Activated CD4-positive, alpha-beta T cell treated with anti-CD3 and anti-CD28 coated beads for 1 hour (primary cell): ENCODE results near the gene CCDC178.
"Not testable (repeated sequence)": the region's sequence is repeated elsewhere in the genome, so short reads cannot be mapped to it uniquely, and the experiment has no call there.

Source experiments
- DNase-seq: peaks from one replicate; pipeline ENCODE4 v3.0.0-alpha.2; 2020

CCDC178 gene

DNA sequence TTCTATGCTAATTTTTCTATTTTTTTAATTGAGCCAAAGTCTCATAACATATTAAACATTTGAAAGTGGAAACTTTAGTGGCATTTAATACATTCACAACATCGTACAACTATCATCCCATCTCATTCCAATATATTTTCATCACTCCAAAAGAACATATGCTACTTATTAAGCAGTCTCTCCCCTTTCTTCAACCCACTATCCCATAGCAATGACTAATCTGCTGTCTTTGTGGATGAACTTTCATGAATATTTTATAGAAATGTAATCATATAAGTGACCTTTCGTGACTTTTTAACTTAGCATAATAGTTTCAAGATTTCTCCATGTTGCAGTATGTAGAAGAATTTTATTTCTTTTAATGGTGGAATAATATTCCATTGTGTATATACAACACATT lies 90.3 kb downstream of the CCDC178 start:
- DNase-seq: no peak

DNA sequence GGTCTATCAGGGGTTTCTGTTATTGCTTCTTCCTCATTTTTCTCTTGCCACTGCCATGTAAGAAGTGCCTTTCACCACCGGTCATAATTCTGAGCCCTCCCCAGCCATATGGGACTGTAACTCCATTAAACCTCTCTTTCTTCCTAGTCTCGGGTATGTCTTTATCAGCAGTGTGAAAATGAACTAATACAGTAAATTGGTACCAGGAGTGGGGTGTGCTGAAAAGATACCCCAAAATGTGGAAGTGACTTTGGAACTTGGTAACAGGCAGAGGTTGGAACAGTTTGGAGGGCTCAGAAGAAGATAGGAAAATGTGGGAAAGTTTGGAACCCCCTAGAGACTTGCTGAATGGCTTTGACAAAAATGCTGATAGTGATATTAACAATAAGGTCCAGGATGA lies 100.8 kb downstream of the CCDC178 start:
- DNase-seq: not testable (repeated sequence)

DNA sequence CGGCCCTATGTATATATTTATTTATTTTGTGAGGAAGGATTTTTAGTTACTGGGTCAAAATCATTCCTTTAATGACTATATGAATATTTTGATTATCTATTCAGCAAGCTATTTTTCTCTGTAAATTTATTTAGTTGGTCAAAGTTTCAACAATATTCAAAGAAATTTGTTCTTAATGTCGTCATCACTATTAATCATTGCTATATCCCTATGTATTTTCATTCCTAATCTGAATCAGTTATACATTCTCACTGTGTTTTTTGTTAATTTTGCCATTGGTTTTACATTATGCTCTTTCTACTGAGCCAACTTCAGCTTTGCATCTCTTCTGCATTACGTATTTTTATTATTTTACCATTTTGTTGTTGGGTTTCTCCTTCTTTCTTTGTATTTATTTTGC lies 105.7 kb downstream of the CCDC178 start:
- no peak for DNase-seq

DNA sequence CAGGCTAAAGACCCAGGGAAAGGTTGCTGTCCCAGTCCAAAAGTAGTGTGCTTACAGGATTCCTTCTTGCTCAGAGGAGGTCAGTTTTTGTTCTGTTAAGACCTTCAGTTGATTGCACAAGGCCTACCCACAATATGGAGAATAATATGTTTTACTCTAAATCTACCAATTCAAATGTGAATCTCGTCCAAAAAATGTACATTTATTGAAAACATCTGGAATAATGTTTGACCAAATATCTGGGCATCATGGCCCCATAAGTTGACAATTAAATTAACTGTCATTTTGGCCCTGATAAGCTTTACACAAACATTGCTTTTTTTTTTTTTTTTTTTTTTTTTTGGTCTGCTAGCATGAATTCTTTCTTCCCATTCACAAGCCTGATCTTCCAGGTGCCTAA lies 109.8 kb downstream of the CCDC178 start:
- no peak for DNase-seq

DNA sequence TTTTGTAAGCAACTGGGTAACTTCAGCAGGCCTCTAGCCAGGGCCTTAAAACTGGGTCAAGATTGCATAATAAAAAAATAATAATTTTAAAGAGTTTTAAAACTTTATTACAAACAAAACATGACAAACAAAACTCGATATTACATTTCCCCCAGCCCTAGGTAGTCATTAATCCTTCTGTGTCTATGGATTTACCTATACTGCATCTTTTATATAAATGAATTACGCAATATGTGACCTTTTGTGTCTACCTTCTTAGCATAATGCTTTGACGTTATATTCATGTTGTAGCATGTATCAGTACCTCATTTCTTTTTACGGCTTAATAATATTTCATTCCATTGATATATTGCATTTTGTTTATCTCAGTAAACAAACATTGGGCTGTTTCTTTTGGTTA lies 113.5 kb downstream of the CCDC178 start:
- DNase-seq: no peak

DNA sequence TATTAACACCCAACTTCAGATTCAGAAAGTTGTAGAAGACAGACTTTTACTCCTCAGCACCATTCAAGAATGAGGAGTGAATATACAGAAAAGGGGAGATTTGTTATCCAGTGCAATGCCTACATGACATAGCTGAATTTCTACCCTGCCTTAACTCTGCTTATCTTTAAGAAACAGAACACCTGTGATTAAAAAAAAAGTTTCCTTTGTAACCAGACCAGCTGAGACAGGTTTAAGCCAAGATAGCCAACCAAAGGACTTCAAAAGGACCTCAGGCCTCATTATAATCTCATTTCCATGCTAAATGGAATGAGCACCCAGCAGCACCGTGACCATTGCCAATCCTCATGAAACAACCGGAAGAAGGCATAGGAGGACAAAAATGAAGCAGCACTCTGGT lies 122.9 kb downstream of the CCDC178 start:
- no peak for DNase-seq

DNA sequence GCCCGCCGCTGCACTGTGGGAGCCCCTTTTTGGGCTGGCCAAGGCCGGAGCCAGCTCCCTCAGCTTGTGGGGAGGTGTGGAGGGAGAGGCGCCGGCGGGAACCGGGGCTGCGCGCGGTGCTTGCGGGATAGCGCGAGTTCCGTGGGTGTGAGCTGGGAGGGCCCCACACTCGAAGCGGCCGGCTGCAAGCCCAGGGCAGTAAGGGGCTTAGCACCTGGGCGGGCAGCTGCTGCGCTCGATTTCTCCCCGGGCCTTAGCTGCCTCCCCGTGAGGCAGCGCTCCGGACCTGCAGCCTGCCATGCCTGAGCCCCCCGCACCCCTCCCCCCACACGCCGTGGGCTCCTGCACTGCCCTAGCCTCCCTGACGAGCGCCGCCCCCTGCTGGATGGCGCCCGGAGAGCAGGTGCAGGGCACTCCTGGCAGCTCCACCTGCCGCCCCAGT lies 124.4 kb downstream of the CCDC178 start:
- DNase-seq: no peak

DNA sequence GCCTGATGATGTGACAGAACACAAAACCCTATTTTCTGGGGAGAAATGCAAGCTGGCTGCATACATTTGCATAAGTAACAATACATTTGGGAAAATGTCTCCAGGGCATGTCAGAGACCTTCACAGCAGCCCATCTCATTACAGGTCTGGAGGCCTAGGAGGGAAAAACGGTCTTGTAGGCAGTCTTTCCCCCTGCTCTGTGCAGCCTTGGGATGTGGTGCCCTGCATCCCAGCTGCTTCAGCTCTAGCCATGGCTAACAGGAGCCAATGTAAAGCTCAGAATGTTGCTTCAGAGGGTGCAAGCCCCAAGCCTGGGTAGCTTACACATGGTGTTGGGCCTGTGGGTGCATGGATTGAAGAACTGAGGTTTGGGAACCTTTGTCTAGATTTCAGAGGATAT lies 133.0 kb downstream of the CCDC178 start:
- no peak for DNase-seq

DNA sequence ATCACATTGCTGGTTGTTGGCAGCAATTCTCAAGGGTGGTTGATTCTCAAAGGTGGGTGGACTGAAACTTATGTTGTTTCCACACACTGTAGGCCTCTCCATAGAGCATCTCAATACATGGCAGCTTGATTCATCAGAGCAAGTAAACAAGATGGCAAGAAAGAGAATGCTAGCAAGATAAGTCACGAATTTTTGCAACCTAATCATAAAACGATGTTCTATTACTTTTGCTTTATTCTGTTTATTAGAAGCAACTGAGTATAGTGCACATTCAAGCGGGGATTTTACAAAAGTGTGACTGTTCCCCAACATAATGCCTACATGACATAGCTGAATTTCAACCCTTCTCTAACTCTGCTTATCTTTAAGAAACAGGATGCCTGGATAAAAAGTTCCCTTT lies 136.2 kb downstream of the CCDC178 start:
- DNase-seq: no peak

DNA sequence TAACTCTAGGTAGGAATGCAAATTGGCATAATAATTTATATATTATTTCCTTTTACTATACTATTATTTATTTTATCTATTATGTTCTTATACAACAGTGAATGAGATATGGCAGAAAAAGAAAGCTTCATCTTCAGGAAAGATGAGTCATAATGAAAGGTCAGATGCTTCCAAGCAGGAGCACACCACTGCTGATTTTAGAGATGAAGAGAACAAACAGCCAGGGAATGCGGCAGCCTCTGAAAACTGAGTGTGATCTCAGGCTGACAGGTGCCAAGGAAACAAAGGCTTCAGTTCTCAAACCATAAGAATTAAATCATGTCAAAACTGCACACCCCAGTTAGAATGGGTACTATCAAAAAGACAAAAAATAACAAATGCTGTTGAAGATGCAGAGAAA lies 149.0 kb downstream of the CCDC178 start:
- DNase-seq: no peak

DNA sequence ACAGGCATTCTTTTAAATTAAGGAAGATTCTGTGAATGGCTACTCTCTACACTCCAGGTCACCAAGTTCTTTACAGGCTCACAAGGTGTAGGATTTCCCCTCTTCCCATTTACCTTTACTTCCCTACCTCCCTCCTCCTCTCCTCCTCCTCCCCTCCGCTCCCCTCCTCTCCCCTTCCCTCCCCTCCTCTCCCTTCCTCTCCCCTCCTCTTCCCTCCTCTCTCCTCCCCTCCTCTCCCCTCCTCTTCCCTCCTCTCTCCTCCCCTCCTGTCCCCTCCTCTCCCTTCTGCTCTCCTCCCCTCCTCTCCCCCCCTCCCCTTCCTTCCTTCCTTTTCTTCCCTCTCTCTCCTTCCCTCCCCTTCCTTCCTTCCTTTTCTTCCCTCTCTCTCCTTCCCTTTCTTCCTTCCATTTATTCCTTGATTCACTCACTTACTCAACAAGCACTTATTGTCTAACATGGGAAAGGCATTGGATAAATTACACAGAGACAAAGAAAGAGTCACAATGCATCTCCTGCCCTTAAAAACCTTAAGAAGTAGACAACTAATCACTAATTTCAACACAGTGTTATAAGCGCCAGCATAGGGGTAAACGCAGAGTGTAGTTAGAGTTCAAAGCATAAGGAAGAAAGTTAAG lies 152.3 kb downstream of the CCDC178 start:
- no peak for DNase-seq

DNA sequence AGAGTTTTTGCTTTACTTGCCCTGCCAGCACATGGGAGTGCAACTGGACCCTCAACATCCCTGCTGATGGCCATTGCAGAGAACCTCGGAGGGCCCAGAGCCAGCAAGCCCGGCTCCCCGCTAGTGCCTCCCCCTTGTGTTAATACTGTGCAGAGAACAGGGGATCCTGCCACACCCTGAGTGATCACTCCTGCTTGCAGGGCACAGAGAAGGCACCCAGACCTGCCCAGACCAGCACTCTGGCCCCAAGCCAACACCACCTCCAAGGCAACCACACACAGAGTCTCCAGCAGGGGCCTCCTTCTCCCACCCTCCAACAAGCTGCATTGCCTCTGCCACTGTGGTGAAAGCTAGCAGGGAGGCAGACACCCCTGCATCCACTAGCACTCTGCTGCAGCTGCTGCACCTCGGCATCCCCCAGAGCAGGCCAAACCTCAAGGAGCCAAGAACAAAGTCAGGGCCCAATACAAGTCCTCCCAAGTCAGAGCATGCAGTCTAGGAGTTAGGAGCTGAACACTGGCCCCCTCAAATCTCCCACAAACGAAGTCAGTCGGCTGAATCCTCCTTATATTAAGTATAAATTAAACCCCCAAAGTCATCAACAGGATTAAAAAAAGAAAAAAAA lies 157.7 kb downstream of the CCDC178 start:
- no peak for DNase-seq

DNA sequence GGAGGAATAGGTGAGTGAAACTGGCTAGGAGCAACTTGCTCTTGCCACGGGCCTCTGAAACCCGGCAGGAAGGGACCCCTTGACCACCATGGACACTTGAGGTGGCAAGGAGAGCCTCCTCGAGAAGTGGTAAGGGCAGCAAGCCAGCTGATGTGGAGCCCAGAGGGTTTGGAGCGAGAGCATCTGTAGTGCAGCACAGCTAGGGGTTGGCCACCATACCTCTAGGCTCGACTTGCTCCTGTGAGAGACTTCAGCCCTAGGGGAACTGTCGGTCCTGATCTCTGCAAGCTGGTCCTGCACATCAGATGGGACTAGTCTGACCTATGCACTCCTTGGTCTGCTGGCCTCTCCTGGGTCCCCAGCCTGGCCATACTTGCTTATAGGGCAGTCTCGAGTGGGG lies 158.4 kb downstream of the CCDC178 start:
- no peak for DNase-seq

DNA sequence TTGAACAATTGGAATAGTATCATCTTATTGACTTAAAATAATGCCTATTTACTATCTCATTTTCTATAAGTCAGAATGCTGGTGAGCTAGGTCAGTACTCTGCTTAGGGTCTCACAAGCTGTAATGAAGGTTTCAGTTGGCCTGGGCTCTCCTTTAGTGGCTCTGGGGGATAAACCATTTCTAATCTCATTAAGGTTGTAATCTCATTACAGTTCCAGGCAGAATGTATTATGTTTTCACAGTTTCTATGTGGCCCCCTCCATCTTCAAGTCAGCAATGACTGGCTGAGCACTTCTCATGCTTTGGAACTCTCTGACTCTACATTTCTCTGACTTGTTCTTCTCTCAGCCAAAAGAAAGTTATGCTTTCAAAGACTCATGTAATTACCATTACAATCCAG lies 163.1 kb downstream of the CCDC178 start:
- DNase-seq: no peak

DNA sequence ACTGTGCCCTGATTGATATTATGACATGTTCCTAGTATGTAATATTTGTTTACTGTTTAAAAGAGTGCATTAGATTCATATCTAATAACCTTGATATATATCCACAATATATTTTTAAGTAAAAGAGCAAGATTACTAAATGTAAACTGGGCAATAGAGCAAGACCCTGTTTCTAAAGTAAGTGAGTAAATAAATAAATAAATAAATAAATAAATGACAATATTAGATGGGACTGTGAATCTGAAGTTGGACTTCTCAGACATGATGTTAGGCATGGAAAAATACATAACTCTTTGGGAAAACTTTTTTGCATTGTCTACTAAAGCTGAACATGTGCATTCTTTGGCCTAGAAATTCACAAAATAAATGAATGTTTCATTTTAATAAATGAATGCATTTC lies 164.7 kb downstream of the CCDC178 start:
- no peak for DNase-seq

DNA sequence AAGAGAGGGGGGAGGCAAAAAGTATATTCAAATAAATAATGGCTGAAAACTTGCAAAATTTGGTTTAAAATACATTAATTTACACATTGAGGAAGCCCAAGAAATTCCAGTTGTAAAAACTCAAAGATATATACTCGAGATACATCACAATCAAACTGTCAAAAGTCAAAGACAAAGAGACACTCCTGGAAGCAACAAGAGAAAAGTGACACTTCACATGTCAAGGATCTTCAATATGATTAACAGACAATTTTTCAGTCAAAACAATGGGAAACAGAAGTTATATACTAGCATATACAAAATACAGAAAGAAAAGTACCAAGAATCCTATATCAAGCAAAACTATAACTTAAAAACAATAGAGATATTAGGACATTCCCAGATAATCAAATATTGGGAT lies 170.2 kb downstream of the CCDC178 start:
- no peak for DNase-seq

DNA sequence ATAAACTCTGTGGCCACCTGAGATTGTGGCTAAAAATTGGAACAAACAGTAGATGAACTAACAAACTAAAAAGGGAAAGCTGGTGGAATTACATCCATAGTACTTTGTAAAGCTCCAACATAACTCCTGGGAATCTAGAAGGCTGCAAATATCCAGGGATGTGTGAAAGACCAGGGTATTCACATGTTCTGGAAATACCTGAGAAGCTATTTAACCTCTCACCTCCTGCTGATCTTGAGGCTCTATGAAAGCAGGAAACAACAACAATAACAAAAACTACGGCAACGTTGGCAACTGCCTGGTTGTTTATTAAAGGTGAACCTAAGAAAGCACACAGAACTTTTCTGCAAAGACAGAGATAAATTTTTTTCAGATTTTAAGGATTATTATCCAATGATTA lies 171.3 kb downstream of the CCDC178 start:
- DNase-seq: no peak

DNA sequence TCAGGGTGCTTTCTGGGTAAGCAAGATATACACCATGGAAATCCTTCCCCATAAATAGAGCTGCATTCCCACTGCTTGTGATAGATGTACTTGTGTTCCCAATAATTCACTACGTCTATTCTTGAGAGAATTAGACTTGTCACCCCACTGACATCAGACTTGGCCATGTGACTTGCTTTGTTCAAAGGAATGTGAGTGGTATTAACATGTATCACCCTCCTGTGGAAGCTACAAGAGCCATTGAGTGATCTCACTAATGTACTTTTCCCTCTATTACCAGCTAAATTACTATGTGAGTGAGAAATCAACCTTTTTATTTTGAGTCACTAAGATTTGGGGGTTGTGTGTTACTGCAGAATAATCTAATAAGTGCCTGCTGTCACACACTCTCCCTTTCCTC lies 176.0 kb downstream of the CCDC178 start:
- DNase-seq: no peak

DNA sequence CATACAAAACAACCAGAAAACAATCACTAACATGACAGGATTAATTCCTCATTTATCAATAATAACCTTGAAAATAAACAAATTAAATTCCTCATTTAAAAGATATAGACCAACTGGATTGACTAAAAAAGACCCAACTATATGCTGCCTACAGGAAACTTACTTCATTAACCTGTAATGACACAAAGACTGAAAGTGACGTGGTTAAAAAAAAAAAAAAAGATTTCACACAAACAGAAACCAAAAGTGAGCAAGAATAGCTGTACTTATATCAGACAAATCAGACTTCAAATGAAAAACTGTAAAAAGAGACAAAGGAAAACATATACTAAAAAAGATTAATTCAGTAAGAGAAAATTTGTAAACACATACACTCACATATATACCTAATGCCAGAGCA lies 201.2 kb downstream of the CCDC178 start:
- DNase-seq: no peak

DNA sequence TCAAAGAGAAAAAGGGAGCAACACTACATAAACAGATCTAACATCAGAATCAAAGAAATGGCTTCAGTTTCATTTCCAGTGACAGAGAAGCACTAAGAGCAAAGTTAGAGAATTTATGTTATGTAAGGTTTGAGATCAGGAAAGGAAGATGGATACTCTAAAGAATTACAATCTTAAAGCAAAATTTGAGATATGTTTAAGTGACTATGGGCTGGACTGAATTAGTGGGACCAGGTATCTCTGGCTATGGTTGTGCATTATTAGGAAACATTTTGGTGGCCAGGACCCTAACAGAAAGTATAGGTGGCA lies 208.2 kb downstream of the CCDC178 start:
- DNase-seq: no peak

DNA sequence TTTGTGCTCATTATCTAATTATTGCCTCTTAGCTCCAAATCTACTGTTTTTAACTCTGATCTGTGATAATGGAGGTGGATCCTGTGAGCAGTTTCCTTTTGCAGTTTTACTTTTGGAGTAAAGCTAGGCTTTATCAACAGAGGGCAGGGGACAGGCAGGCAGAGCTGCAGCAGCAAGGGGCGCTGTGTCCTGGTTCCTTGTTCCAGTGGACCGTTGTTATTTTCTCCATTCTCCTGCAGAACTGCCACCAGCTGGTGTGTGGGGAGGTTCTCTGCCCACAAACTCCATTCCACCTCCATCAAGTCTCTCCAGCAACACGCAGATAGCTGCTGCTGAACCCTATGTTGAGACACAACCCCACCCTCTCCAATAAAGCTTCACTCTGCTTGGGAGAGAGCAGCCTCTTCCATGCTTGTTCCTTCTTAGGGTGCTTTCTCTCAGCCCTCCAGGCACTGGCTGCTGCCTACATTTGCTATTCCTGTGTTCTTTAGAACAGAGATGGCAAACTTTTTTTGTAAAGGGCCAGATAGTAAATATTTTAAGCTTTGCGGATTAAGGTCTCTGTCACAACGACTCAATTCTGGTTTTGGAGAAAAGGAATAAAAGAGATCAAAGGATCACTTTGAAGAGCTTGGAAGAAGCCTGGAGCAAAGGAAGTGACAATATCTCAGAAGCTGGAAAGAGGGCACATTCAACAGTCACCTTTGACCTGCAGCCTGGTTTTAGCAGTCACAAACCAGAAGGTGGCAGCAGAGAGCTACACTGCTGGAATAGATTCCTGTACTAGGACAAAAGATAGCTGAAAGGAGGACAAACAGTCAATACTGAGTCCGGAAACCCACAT lies 208.8 kb downstream of the CCDC178 start:
- DNase-seq: no peak

DNA sequence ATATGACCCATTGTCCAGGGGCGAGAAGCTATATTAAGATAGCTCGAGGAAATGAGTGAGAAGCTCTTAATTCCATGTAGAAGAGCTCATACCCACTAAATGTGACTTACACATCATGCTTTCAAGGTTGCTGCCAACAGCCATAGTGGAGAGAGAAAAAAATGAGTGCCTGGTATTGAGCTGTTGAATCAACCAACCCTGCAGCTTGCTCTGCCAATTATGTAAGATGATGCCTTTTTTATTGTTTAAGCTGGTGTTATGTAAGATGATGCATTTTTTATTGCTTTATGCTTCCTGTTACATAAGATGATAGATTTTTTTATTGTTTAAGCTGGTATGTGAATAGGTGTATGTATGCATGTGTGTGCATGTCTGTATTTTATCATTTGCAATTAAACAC lies 228.2 kb downstream of the CCDC178 start:
- DNase-seq: no peak

DNA sequence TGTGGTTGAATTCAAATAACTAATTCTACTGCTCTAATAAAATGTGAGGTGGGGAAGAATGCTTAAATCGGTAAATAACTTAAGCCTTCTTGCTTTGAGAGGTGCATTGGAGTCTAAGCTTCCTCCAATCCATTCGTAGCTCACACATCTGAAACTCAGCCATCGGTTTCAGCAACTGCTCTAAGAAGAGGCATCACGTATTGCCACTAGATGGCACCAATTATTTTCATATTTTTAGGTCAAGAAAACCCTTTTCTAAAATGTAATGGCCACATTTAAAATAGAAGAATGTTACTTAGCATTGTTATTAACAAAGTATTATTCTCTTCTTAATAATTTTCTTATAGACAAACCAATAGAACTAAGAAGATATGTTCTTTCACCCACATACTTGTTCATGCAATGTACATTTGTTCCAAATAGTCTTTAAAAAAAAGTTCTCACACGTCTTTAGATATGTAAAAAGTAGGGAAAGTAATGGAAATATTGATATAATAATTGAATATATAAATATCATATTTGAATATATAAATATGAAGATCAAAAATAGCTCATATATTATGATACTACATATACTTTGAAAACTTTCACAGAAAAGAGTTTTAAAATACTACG lies 229.8 kb downstream of the CCDC178 start:
- no peak for DNase-seq

DNA sequence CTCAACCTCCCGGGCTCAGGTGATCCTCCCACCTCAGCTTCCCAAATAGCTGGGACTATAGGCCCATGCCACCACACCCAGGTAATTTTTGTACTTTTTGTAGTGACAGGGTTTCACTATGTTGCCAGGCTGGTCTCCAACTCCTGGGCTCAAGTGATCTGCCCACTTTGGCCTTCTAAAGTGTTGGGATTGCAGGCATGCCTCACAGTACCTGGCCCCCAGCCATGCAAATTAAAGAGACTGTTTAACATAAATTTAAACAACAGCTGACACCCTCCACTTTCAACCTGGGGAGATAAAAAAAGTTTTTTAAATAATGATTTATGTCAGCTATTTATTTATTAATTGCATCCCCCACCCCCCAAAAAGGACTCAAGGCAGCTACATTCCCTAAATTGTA lies 234.7 kb downstream of the CCDC178 start:
- DNase-seq: no peak
